Progenitor cell of endocrine pancreas (in vitro differentiated cells): ENCODE results near the gene PLXND1. TPM values are rescaled to one million over a fixed set of nuclear protein-coding genes. Genes with fewer than 3 reads are reported as not detected.
"Not testable (repeated sequence)": the region's sequence is repeated elsewhere in the genome, so short reads cannot be mapped to it uniquely, and the experiment has no call there.

Source experiments
- DNase-seq: peaks from one replicate; pipeline ENCODE4 v3.0.0; 2021; ENCODE audit warnings: low spot score; ENCODE audit not compliant: unreplicated experiment
- H3K27ac Mint-ChIP-seq: 2 replicates; pipeline ENCODE4 v1.8.0; 2021; ENCODE audit warnings: mild to moderate bottlenecking, moderate library complexity, mixed read lengths
- H3K27me3 Mint-ChIP-seq: 2 replicates; pipeline ENCODE4 v1.8.0; 2021; ENCODE audit warnings: mixed read lengths
- H3K36me3 Mint-ChIP-seq: 2 replicates; pipeline ENCODE4 v1.8.0; 2022; ENCODE audit warnings: mixed read lengths; ENCODE audit not compliant: insufficient read depth
- H3K4me1 Mint-ChIP-seq: 2 replicates; pipeline ENCODE4 v1.8.0; 2021; ENCODE audit warnings: low read depth, mixed read lengths
- H3K4me3 Mint-ChIP-seq: 2 replicates; pipeline ENCODE4 v1.8.0; 2021; ENCODE audit warnings: low read depth, mild to moderate bottlenecking, moderate library complexity, mixed read lengths
- H3K9me3 Mint-ChIP-seq: 2 replicates; pipeline ENCODE4 v1.8.0; 2021; ENCODE audit warnings: low read depth, mixed read lengths
- total RNA-seq: library from RNA; stranded (reverse); gene quantifications from 2 replicates; pipeline ENCODE4 v1.2.1, GENCODE V29; 2021
- TF ChIP-seq, protein P1 (sequence below): fragments of 200-600 bp; sonication (generic); IDR thresholded peaks from one replicate; pipeline ENCODE4 v1.5.0; 2021; ENCODE audit warnings: antibody characterized with exemption, mild to moderate bottlenecking; ENCODE audit not compliant: unreplicated experiment

The PLXND1 gene
- total RNA-seq, 1 donor from 2014 or later = 18.0 TPM

DNA sequence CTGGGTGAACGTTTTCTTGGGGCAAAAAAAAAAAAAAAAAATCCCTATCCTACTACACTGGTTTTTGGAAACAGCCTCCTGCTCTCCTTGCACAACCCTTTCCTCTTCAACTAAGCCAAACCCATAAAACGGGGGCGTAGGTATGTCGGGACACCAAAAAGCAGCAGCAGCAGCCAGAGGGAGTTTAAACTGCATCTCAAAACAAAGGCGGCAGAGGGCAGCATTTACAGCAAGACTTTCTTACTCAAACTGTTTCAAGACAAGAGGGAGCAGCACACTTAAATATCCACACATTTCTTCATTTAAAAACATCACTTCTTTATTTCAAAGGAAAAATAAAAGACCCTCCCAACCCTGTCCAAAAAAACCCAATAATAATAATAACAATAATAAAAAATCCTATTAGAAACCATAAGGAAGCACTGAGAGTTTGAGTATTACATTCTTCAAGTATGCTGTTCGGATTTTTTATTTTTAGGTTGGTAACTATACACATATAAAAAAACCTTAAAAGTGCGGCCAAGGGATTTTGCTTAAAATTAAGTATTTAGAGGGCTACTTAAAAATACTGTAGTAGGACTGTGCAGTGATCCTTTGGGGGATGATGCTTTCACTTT, 43.9 kb upstream of the PLXND1 start:
- Mint-ChIP-seq H3K9me3 (no peaks in the 10 kb centered on the region), H3K27me3 (no peaks in the 10 kb centered on the region), H3K27ac (peak overlapping the region; percentile 29), H3K36me3 (peaks cover 3% of the 10 kb centered on the region), H3K4me1 (peaks cover 21% of the 10 kb centered on the region), H3K4me3 (no peak overlapping the region)
- peak; percentile 39 for DNase-seq
- TF ChIP-seq, protein P1, sequence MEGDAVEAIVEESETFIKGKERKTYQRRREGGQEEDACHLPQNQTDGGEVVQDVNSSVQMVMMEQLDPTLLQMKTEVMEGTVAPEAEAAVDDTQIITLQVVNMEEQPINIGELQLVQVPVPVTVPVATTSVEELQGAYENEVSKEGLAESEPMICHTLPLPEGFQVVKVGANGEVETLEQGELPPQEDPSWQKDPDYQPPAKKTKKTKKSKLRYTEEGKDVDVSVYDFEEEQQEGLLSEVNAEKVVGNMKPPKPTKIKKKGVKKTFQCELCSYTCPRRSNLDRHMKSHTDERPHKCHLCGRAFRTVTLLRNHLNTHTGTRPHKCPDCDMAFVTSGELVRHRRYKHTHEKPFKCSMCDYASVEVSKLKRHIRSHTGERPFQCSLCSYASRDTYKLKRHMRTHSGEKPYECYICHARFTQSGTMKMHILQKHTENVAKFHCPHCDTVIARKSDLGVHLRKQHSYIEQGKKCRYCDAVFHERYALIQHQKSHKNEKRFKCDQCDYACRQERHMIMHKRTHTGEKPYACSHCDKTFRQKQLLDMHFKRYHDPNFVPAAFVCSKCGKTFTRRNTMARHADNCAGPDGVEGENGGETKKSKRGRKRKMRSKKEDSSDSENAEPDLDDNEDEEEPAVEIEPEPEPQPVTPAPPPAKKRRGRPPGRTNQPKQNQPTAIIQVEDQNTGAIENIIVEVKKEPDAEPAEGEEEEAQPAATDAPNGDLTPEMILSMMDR = peak; percentile 70

DNA sequence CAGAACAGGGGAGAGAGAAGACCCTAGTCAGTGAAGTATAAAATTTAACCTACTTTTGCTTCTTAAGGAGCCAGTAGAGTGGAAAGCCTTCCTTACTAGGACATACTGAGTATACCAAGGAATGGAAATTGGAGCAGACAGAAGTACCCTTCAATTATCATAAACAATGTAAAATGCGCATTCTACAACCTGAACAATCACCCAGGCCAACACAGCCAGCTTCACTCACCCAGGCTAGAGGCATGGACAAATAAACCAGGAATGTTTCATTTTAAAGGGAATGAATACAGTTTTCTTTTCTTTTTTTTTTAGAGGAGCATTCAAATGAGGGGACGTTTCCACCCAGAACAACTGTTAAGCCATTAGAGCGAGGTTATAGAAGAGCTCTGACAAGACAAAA, 41.9 kb upstream of the PLXND1 start:
- peaks cover 30% of the 10 kb centered on the region for H3K4me1 Mint-ChIP-seq
- H3K4me3 Mint-ChIP-seq = no peak overlapping the region
- H3K27me3 Mint-ChIP-seq = no peaks in the 10 kb centered on the region
- no peak overlapping the region for H3K27ac Mint-ChIP-seq
- no peaks in the 10 kb centered on the region for H3K9me3 Mint-ChIP-seq
- TF ChIP-seq, protein P1 = no peak
- H3K36me3 Mint-ChIP-seq = no peaks in the 10 kb centered on the region
- no peak for DNase-seq

DNA sequence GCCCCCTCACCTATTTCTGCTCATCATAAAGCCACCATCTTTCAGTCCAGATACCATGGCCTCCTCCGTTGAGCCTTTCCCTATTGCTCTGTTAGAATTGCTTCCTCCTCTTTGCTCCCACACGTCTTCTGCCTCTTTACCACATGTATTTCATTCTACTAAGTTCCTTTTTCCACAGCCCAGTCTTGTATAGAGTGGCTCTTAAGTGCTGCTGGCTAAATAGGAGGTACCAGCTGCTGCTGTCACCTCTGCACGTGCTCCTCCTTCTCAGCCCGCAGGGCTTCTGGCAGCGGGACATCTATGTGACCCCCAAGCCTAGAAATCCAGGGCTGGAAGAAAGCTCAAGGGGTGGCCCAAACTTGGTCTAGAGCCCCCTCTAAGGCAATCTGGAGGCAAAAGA, 38.8 kb upstream of the PLXND1 start:
- DNase-seq = no peak
- Mint-ChIP-seq H3K9me3 (no peaks in the 10 kb centered on the region), H3K36me3 (no peaks in the 10 kb centered on the region), H3K27ac (peak overlapping the region; percentile 63), H3K4me3 (no peak overlapping the region), H3K4me1 (peaks cover 40% of the 10 kb centered on the region), H3K27me3 (no peaks in the 10 kb centered on the region)
- TF ChIP-seq, protein P1 = no peak

DNA sequence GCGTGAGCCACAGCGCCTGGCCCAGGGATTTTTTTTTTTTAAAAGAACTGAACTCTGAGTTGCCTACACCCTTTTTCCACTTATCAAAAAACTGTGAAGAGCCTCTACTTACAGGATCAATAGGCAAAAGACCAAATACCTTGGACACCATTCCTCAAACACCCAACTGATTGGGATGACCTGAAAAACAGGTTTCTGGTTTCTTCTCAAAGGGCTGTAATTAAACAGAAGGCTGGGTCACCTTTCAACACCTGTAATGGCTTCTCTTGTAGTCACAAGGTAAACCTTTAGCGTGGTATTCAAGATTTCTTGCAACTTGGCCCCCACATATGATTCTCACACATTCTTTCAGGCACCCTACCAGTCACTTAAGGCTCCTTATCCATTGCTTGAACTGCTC, 38.4 kb upstream of the PLXND1 start:
- Mint-ChIP-seq H3K4me1 (peaks cover 38% of the 10 kb centered on the region), H3K27ac (peak overlapping the region; percentile 63), H3K36me3 (no peaks in the 10 kb centered on the region), H3K4me3 (no peak overlapping the region), H3K9me3 (no peaks in the 10 kb centered on the region), H3K27me3 (no peaks in the 10 kb centered on the region)
- no peak for DNase-seq
- TF ChIP-seq, protein P1 = no peak

DNA sequence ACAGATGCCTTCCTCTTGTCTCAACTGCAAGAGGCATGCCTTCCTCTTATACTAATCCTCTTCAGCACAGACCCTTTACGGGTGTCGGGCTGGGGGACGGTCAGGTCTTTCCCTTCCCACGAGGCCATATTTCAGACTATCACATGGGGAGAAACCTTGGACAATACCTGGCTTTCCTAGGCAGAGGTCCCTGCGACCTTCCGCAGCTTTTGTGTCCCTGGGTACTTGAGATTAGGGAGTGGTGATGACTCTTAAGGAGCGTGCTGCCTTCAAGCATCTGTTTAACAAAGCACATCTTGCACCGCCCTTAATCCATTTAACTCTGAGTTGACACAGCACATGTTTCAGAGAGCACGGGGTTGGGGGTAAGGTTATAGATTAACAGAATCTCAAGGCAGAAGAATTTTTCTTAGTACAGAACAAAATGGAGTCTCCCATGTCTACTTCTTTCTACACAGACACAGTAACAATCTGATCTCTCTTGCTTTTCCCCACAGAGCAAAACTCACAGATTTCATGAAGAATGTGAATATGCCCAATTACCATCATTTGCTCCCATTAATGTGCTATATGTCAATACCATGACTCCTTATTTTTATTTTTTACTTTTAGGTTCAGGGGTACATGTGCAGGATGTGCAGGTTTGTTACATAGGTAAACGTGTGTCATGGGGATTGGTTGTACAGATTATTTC, 35.2 kb upstream of the PLXND1 start:
- Mint-ChIP-seq H3K27ac (peak overlapping the region; percentile 96), H3K4me3 (peak overlapping the region; percentile 10)
- H3K36me3 Mint-ChIP-seq = not testable (repeated sequence)

DNA sequence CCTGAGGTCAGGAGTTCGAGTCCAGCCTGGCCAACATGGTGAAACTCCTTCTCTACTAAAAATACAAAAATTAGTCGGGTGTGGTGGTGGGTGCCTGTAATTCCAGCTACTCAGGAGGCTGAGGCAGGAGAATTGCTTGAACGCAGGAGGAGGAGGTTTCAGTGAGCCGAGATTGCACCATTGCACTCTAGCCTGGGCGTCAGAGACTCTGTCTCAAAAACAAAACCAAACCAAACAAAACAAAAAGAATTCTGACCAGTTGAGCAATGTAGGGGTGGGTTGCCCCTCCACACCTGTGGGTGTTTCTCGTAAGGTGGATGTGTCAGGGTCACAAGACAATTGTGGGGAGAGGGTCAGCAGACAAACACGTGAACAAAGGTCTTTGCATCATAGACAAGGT, 34.5 kb upstream of the PLXND1 start:
- peaks cover 21% of the 10 kb centered on the region for H3K4me1 Mint-ChIP-seq
- H3K36me3 Mint-ChIP-seq, DNase-seq, H3K9me3 Mint-ChIP-seq, H3K27me3 Mint-ChIP-seq: not testable (repeated sequence)
- peak overlapping the region; percentile 21 for H3K4me3 Mint-ChIP-seq
- peak overlapping the region; percentile 96 for H3K27ac Mint-ChIP-seq

More for the DNA sequence above, 35.2 kb upstream of the PLXND1 start:
- peaks cover 26% of the 10 kb centered on the region for H3K4me1 Mint-ChIP-seq
- DNase-seq, H3K27me3 Mint-ChIP-seq, H3K9me3 Mint-ChIP-seq: not testable (repeated sequence)
